Glutamatergic neuron (in vitro differentiated cells): ENCODE measurements around the gene AADAT. TPM values are rescaled to one million over a fixed set of nuclear protein-coding genes. Genes with fewer than 3 reads are reported as not detected.
"Not testable (repeated sequence)": the region's sequence is repeated elsewhere in the genome, so short reads cannot be mapped to it uniquely, and the experiment has no call there.

ENCODE experiments used
- DNase-seq: peaks from one replicate; pipeline ENCODE4 v3.0.0; 2022
- H3K27ac Mint-ChIP-seq: one replicate; pipeline ENCODE4 v1.8.0; 2020; ENCODE audit warnings: mild to moderate bottlenecking, mixed read lengths, inconsistent platforms; ENCODE audit not compliant: unreplicated experiment
- H3K27me3 Mint-ChIP-seq: one replicate; pipeline ENCODE4 v1.8.0; 2020; ENCODE audit warnings: mild to moderate bottlenecking, moderate library complexity, mixed read lengths, inconsistent platforms; ENCODE audit not compliant: unreplicated experiment
- H3K36me3 Mint-ChIP-seq: one replicate; pipeline ENCODE4 v1.8.0; 2020; ENCODE audit warnings: mild to moderate bottlenecking, mixed read lengths, inconsistent platforms; ENCODE audit not compliant: unreplicated experiment
- H3K4me1 Mint-ChIP-seq: one replicate; pipeline ENCODE4 v1.8.0; 2020; ENCODE audit warnings: mild to moderate bottlenecking, low read depth, mixed read lengths, inconsistent platforms; ENCODE audit not compliant: unreplicated experiment
- H3K4me3 Mint-ChIP-seq: one replicate; pipeline ENCODE4 v1.8.0; 2020; ENCODE audit warnings: mild to moderate bottlenecking, mixed read lengths, inconsistent platforms; ENCODE audit not compliant: unreplicated experiment
- H3K9me3 Mint-ChIP-seq: one replicate; pipeline ENCODE4 v1.8.0; 2020; ENCODE audit warnings: mild to moderate bottlenecking, moderate library complexity, mixed read lengths, inconsistent platforms; ENCODE audit not compliant: unreplicated experiment
- CTCF ChIP-seq: fragments of 200-600 bp; sonication (generic); IDR thresholded peaks from one replicate; pipeline ENCODE4 v1.5.0; 2021; ENCODE audit not compliant: partially characterized antibody, unreplicated experiment
- total RNA-seq: library from RNA; stranded (reverse); fragmentation: NEBNext Ultra II Directional; extraction: Animal tissue kit (Norgen Biotek cat#: 25700); gene quantifications from one replicate; pipeline ENCODE4 v1.2.1, GENCODE V29; 2021; ENCODE audit not compliant: unreplicated experiment

Gene AADAT
- total RNA-seq, 1 donor from 2014 or later, result 28.4 TPM

GRCh38 chr4:170128219-170128804, 38.6 kb upstream of the AADAT start:
- Mint-ChIP-seq H3K36me3 (peaks cover 12% of the 10 kb centered on the region), H3K9me3 (peaks cover 11% of the 10 kb centered on the region), H3K4me3 (no peak overlapping the region), H3K4me1 (no peaks in the 10 kb centered on the region), H3K27me3 (peaks cover 2% of the 10 kb centered on the region), H3K27ac (no peak overlapping the region)
- TF ChIP-seq CTCF, result no peak
- no peak for DNase-seq

GRCh38 chr4:170127758-170128157, 38.0 kb upstream of the AADAT start:
- H3K4me3 Mint-ChIP-seq, result no peak overlapping the region
- H3K27me3 Mint-ChIP-seq, result peaks cover 2% of the 10 kb centered on the region
- H3K9me3 Mint-ChIP-seq, result peaks cover 6% of the 10 kb centered on the region

GRCh38 chr4:170124406-170124805, 34.6 kb upstream of the AADAT start:
- no peak for DNase-seq
- Mint-ChIP-seq H3K36me3 (peaks cover 9% of the 10 kb centered on the region), H3K9me3 (peaks cover 4% of the 10 kb centered on the region), H3K27me3 (peaks cover 2% of the 10 kb centered on the region), H3K27ac (no peak overlapping the region), H3K4me3 (no peak overlapping the region), H3K4me1 (no peaks in the 10 kb centered on the region)
- TF ChIP-seq CTCF, result no peak

More at GRCh38 chr4:170127758-170128157, 38.0 kb upstream of the AADAT start:
- DNase-seq, result no peak
- no peaks in the 10 kb centered on the region for H3K4me1 Mint-ChIP-seq
- H3K36me3 Mint-ChIP-seq, result peaks cover 9% of the 10 kb centered on the region
- no peak for TF ChIP-seq CTCF
- no peak overlapping the region for H3K27ac Mint-ChIP-seq

- Mint-ChIP-seq H3K9me3 (peaks cover 7% of the 10 kb centered on the region), H3K27ac (no peak overlapping the region), H3K4me1 (no peaks in the 10 kb centered on the region), H3K4me3 (no peak overlapping the region), H3K36me3 (peaks cover 20% of the 10 kb centered on the region), H3K27me3 (peaks cover 3% of the 10 kb centered on the region)
- no peak for DNase-seq
- no peak for TF ChIP-seq CTCF
These were observed 32.5 kb upstream of the AADAT start for GRCh38 chr4:170122252-170122651.

GRCh38 chr4:170114636-170115035, 24.9 kb upstream of the AADAT start:
- Mint-ChIP-seq H3K27ac (no peak overlapping the region), H3K4me3 (no peak overlapping the region)
- no peak for DNase-seq

GRCh38 chr4:170114183-170114582, 24.4 kb upstream of the AADAT start:
- not testable (repeated sequence) for DNase-seq, H3K27me3 Mint-ChIP-seq, H3K9me3 Mint-ChIP-seq, H3K4me3 Mint-ChIP-seq
- H3K36me3 Mint-ChIP-seq, result peaks cover 14% of the 10 kb centered on the region
- peak overlapping the region; percentile 53 for H3K27ac Mint-ChIP-seq
- H3K4me1 Mint-ChIP-seq, result peaks cover 27% of the 10 kb centered on the region

More at GRCh38 chr4:170114636-170115035, 24.9 kb upstream of the AADAT start:
- Mint-ChIP-seq H3K27me3 (peaks cover 3% of the 10 kb centered on the region), H3K4me1 (peaks cover 24% of the 10 kb centered on the region), H3K9me3 (peaks cover 5% of the 10 kb centered on the region), H3K36me3 (peaks cover 14% of the 10 kb centered on the region)
- TF ChIP-seq CTCF, result no peak
